ENCODE results near the gene SOBP. TPM values are rescaled to one million over a fixed set of nuclear protein-coding genes. Genes with fewer than 3 reads are reported as not detected.
A peak's percentile ranks its signal among the peaks of the same experiment; 100 is the strongest.

The SOBP gene
- total RNA-seq, 4 donors from 2014 or later = 5.6 to 21.4 (median 18.1) TPM

DNA sequence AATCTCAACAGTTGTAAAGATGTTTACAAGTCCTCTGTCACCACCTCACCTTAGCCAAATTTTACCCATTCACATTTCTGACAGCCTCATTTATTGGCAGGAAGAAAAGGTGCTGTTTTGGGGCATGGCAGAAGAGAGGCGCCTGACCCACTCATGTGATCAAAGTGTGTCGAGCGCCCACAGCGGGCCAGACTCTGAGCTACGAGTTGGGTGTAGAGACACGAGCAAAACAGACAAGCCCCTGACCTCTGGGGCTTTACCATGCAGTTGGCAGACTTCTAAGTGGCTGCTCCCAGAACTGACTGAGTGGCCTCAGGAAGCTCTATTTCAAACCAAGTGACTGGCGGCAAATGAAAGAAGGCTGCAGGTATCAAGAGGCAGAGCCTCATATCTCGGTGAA lies 167.0 kb downstream of the SOBP start:
- WGBS, 2 donors = 90 to 93% methylated on average over 7 of the region's 8 CpGs
- intact Hi-C loops (cut with DNase I) = no loop called here
- no peak for DNase-seq
- no peaks in the 10 kb centered on the region for H3K36me3 ChIP-seq
- no peak overlapping the region for H3K27ac ChIP-seq
- no peak overlapping the region for H3K4me3 ChIP-seq (replicated peaks in 1 of 3)
- peaks cover 0 to 2% of the 10 kb centered on the region in 2 donors for H3K4me1 ChIP-seq
- no peaks in the 10 kb centered on the region for H3K9me3 ChIP-seq
- TF ChIP-seq POLR2A (IDR thresholded peaks at IDR 0.05) = no peak
- TF ChIP-seq, protein P1, sequence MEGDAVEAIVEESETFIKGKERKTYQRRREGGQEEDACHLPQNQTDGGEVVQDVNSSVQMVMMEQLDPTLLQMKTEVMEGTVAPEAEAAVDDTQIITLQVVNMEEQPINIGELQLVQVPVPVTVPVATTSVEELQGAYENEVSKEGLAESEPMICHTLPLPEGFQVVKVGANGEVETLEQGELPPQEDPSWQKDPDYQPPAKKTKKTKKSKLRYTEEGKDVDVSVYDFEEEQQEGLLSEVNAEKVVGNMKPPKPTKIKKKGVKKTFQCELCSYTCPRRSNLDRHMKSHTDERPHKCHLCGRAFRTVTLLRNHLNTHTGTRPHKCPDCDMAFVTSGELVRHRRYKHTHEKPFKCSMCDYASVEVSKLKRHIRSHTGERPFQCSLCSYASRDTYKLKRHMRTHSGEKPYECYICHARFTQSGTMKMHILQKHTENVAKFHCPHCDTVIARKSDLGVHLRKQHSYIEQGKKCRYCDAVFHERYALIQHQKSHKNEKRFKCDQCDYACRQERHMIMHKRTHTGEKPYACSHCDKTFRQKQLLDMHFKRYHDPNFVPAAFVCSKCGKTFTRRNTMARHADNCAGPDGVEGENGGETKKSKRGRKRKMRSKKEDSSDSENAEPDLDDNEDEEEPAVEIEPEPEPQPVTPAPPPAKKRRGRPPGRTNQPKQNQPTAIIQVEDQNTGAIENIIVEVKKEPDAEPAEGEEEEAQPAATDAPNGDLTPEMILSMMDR (IDR thresholded peaks at IDR 0.05) = no peak
- H3K27me3 ChIP-seq = no peaks in the 10 kb centered on the region

DNA sequence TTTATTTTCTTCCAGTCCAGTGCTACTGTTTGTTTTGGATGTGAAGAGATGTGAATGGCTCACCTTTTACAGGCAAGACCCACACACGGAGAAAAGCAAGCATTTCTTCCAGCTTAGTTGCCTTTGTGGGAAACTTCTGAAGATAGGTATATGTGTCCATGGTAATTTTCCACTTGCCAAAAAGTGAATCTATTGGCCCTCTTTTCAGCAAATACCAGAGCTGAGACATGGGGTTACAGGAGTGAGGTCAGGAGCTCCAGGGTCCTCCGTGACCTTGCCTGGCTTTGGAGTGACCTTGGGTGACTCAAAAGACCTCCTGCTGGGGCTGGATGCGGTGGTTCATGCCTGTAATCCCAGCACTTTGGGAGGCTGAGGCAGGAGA lies 167.4 kb downstream of the SOBP start:
- Histone ChIP-seq H3K27ac (no peak overlapping the region), H3K9me3 (no peaks in the 10 kb centered on the region), H3K36me3 (no peaks in the 10 kb centered on the region), H3K4me3 (replicated peaks in 1 of 3) (no peak overlapping the region), H3K27me3 (no peaks in the 10 kb centered on the region), H3K4me1 (peaks cover 0 to 2% of the 10 kb centered on the region in 2 donors)
- intact Hi-C loops (cut with DNase I) = no loop called here
- WGBS, 2 donors = 87 to 95% methylated on average over 3 of the region's 3 CpGs
- DNase-seq = no peak
- TF ChIP-seq, protein P1 (IDR thresholded peaks at IDR 0.05) = no peak

DNA sequence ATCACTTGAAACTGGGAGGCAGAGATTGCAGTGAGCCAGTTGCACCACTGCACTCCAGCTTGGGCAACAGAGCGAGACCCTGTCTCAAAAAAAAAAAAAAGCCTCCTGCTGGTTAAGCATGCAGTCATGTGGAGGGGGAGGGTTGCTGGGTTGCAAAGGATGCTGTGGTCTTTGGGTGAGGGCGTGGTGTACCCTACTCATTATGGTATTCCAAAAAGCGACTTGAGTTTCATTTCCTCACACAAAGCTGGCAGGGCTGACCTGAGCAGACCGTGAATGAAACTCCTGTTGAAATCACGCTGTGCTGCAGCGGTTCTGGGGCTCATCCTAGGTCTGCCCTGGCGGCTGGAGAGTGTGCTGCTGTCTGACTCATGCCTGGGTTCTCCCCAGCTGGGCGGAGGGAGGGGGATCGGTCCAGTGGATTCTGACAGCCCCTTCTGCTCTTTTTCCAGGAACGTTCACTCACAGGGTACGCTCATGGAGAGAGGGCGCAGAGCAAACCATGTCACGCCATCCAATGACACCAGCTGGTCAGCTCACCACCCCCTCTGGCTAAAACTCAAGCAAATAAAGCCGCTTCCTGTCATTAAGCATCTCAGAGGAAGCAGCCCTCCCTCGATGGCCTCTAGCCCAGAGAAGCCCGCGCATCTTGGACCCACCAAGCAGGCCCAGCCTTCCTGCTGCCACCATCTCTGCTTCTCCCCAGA lies 168.0 kb downstream of the SOBP start:
- intact Hi-C loops (cut with DNase I) = no loop called here
- H3K27ac ChIP-seq = no peak overlapping the region
- no peaks in the 10 kb centered on the region for H3K27me3 ChIP-seq
- no peaks in the 10 kb centered on the region for H3K36me3 ChIP-seq
- no peaks in the 10 kb centered on the region for H3K9me3 ChIP-seq
- H3K4me1 ChIP-seq = peaks cover 2% of the 10 kb centered on the region in 2 donors
- TF ChIP-seq, protein P1 (IDR thresholded peaks at IDR 0.05) = peak in 2 of 6 experiments; percentile 3 to 5
- no peak for TF ChIP-seq POLR2A (IDR thresholded peaks at IDR 0.05)
- WGBS, 2 donors = 58 to 75% methylated on average over 17 of the region's 17 CpGs
- H3K4me3 ChIP-seq (replicated peaks in 1 of 3) = no peak overlapping the region
- peak in 1 of 2 donors; percentile 9 for DNase-seq

DNA sequence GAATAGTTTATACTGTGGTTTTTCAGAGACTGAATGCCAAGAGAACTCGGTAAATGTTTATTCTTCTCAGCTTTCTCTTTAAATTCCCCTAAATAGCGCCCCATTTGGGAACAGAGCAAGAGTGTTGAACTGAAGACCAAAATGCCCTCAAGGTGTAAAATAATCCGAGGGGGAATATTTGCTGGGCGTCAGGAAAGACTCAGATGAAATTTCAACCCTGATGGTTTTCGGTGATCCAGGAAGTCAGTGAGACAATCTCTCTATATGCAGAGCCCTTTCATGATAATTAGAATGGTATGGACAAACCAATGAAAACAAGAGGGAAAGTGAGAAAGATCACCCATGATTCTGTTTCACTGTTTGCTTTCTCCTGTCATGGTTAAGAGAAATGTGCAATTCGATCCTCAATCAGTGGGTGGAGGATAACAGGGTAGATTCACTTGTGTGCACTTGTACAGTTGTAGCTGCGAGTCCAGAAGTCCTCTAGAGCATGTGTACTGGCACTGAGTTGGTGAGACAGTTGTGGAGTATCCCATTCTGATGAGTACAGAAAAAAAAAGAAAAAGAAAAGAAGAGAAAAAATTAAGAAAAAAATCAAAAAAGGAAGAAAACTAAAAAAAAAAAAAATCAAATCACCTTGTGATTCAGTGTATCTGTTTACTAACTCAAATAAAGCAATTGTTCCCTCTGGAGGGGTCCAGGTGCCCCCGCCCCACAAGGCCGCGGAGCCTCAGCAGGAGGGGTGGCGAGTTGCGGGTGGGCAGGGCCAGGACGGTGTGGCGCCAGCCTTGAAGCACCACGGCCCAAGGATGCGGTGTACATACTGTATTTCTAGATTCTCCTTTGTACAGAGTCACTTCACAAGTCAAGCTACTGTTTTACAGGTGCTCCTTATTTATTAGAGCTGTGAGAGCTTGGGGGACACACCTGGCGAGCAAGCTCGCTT lies 169.3 kb downstream of the SOBP start:
- H3K4me3 ChIP-seq (replicated peaks in 1 of 3) = no peak overlapping the region
- no peak overlapping the region for H3K27ac ChIP-seq
- no peaks in the 10 kb centered on the region for H3K36me3 ChIP-seq
- no peak for DNase-seq
- 89 to 90% methylated on average over 18 of the region's 18 CpGs for whole genome bisulfite sequencing, 2 donors
- TF ChIP-seq, protein P1 (IDR thresholded peaks at IDR 0.05) = no peak
- TF ChIP-seq POLR2A (IDR thresholded peaks at IDR 0.05) = no peak
- H3K4me1 ChIP-seq = peaks cover 2 to 4% of the 10 kb centered on the region in 2 donors
- H3K9me3 ChIP-seq = no peaks in the 10 kb centered on the region
- intact Hi-C loops (cut with DNase I) = no loop called here
- no peaks in the 10 kb centered on the region for H3K27me3 ChIP-seq

DNA sequence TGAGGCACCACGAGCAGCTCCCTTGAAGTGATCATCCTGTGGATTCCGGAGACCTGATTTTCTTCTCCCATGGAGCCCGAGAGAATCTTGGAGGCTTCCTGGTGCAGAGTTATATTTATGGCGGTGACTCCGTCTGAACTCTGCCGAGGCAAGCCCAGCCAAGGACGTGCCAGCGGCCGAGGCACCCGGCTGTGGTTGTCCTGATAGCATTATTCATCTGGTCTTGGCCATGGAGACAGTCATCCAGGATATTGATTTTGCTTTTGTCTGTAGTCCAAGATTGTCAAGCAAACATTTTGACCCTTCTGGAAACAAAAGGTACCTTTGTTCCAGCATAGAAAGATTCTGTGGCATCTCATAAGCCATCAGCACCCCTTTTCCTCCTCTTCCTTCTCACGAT lies 170.9 kb downstream of the SOBP start:
- Histone ChIP-seq H3K27ac (no peak overlapping the region), H3K4me1 (peaks cover 6 to 11% of the 10 kb centered on the region in 2 donors), H3K27me3 (no peaks in the 10 kb centered on the region), H3K36me3 (no peaks in the 10 kb centered on the region), H3K4me3 (replicated peaks in 1 of 3) (no peak overlapping the region), H3K9me3 (no peaks in the 10 kb centered on the region)
- intact Hi-C loops (cut with DNase I) = no loop called here
- DNase-seq = no peak
- TF ChIP-seq, protein P1 (IDR thresholded peaks at IDR 0.05) = no peak
- TF ChIP-seq POLR2A (IDR thresholded peaks at IDR 0.05) = no peak
- 92 to 93% methylated on average over 11 of the region's 11 CpGs for WGBS, 2 donors

All from thyroid gland (tissue), 4 donors.